HG03354 (cell line): ENCODE results near the gene ADRB1.

Experiments
- ATAC-seq: cut with Tn5 transposase; IDR thresholded peaks from one replicate; pipeline ENCODE4 v1.9.1; 2021; ENCODE audit warnings: mild to moderate bottlenecking; ENCODE audit not compliant: unreplicated experiment, poor library complexity, severe bottlenecking

The ADRB1 gene

GRCh38 chr10:114081911-114082583 is 38.4 kb downstream of the ADRB1 start:
- no peak for ATAC-seq

- no peak for ATAC-seq
Observed at GRCh38 chr10:114083040-114083439, 39.4 kb downstream of the ADRB1 start.

- no peak for ATAC-seq
Observed at GRCh38 chr10:114084215-114084614, 40.5 kb downstream of the ADRB1 start.

- ATAC-seq = no peak
Observed at GRCh38 chr10:114087255-114087654, 43.6 kb downstream of the ADRB1 start.

GRCh38 chr10:114087655-114088054 is 44.0 kb downstream of the ADRB1 start:
- ATAC-seq = no peak

- ATAC-seq = no peak
Observed at GRCh38 chr10:114094795-114095194, 51.1 kb downstream of the ADRB1 start.

GRCh38 chr10:114095559-114096337 is 52.1 kb downstream of the ADRB1 start:
- no peak for ATAC-seq
